LoVo (cell line): ENCODE results near the gene ZPLD1.

ENCODE experiments used
- DNase-seq: peaks from one replicate; pipeline ENCODE4 v3.0.0-alpha.2; 2016; ENCODE audit warnings: low spot score

The ZPLD1 gene

DNA sequence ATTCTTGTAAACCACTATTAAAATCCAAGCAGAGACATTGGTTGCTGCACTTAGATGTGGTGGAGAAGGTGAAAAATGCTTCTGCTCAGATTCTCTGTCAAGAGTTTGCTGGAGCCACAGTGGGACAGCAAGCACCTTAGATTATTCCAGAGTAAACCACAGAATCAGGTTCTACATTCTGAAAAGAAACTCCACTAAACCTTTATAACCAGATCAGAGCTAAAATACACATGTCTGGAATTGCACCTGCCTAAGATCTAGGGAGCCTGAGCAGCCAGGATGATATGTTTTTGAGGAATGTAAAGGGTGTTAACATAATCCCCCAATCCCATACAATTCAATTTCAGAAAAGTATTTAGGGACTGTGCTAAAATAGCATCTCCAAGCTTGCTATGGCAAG, at the start of gene ZPLD1:
ZPLD1 (plus strand) TSS at position 301 of the 400 bp plus-strand sequence. CDS start 3,473 bp downstream, outside the sequence.
- DNase-seq: no peak

DNA sequence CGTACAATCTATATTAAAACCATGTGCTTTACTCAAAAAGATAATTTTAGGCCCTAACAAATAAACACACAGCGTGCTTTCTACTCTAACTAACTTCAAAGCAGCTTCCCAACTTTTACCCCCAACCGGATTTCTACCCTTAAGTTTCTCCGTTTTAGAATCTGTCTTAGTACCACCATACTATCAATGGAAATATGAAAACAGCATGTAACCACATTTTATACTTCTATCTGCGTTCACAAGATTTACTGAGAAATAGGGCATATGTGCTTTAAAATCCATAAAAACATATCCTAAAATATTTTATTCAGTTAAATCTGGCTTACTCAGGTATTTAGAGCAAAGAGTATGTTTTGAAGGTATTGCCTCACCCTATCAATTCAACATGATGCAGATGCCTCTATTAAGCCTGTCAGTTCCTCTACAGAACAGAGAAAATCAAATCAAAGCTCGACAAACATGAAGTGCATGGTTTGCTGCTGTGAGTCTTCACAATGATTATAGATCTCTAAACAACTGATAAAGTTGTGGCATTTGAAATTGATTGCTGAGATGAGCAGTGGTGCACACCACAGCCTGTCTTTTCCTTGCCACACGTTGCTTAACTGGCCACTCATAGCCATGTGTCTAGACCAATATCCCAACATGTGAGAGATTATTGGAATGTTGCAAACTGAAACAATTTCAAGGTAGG, 44.5 kb upstream of the ZPLD1 start:
- no peak for DNase-seq

DNA sequence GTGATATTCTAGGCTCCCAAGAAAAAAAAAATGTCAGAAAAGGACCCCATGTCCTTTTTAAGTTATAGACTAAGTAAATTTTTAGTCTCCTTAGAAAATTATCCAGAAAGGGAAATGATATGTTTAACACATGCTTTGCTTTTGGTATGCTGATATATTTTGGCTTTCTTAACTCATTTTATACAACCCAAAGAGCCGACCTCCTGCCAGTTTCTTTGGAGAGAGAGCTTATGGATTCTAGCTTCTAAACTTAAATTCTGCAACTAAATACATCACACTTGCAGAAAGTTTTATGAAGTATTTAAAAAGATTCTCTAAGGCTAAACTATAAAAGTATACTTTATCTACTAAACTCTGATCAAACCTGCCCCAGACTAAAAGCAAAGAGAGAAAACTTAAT, 43.9 kb upstream of the ZPLD1 start:
- DNase-seq: no peak

DNA sequence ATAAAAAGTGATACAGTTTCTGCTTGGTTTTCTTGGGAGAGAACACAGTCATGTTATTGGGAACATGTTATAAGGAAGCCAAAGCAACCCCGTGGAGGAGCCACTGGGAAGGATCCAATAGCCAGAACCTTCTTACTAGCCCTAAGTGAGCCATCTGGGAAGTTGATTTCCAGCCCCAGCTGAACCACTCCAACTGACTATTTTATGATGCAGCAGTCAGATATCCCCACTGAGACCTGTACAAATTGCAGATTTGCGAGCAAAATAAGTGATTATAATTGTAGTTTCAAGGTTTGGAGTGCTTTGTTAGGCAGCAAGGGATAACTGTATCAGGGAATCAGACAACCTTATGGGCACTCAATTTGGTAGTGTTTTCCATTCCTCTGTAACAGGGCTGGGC, 43.3 kb upstream of the ZPLD1 start:
- no peak for DNase-seq

DNA sequence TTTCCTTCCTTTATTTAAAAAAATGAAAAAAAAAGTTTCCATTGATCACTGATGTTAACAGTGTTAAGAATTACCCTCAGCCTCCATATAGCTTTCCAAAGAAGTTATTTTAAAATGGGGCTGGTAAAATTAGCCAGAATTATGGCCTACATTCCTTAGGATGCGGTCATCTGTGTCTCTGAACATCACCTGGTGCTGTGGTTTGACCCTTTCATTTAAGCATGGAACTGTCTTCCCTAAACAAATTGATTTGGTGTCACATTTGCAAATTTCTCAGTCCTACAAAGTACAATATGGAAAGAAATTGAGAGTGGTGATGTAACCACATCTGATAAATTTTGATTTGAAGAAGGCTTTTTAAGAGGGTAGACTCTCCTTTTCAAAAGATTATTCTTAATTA, 40.3 kb upstream of the ZPLD1 start:
- DNase-seq: no peak

DNA sequence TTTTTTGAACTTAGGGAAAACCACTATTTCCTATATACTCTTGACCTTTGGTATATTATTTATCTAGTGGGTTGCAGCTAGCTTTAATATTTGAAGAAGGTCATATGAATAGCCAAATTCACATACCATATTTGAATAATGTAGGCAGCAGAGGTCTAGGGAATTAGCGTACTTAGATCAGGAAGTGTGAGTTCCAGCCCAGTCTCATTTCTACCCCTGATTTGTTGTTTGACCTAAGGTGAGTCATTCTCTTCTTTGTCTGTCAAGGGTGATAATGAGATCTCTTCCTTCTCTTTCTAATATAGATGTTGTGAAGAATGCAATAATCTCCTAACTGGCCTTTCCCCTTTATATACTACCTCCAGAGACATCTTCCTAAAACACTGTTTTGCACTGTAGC, 36.6 kb upstream of the ZPLD1 start:
- DNase-seq: no peak

DNA sequence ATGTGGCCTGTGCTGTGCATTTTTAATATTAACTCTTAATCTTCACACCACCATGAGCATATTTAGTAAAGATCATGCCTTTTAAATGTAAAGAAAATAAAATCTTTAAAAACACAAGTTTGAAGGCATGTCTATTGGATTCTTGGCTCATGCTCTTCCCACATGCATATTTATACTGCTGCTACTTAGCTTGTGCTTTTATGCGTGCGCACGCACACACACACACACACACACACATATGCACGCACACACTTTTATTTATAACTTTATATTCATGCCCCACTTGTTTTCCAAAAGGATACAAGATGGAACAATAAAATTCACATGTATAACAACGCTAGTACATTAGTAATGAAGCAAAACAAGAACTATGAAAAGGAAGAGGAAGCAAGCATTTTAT, 36.1 kb upstream of the ZPLD1 start:
- no peak for DNase-seq

DNA sequence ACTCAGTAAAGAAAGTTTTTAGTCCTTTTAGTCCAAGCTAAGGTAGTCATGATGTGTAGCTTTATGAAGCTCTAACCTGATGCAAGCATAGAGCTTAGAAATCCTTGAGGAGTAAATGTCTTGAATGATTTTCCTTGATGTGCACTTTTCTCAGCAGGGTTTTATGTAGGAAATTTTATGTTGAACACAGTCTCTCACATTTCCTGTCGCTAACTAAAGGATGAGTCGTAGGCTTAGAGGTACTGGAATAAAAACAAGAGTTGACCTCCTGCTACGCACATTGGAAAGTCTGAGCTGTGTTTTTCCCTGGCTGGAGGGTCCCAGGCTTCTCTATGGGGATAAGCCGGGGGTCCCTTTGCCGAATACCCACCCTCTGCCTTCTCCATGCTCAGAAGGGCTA, 34.7 kb upstream of the ZPLD1 start:
- DNase-seq: no peak

DNA sequence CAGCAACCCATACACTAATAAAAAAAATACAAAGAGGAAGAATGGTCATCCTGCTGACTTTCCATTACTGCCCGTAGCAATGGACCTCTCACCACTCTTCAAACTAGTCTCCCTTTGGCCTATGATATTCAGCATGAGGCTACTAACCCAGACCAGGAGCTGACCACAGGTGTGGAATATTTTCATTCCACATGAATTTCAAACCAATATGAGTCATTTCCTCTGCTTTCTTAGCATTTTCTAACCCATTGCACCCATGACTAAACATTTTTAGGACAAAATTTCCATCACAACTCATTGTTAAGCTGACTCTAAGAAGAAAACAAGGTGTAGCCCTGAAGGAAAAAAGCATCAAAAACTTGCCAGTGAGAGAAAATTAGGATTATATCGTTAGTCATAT, 34.0 kb upstream of the ZPLD1 start:
- DNase-seq: no peak

DNA sequence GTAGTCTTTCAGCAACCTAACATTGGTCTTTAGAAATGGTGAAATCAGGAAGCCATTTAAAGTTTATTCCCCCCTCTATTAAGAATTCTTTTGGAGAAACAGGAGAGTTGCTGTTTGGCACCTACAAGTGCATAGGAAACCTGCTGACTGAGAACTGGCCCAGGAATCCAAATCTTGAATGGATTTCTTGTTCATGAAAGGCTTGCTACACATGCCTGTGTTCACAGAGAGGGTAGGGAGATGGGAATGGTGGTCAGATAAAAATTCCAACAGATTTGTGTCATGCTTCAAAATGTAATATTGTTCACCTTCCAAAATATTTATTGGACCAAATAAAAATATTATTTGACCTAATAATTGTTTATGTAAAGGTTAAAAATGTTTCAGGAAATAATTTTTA, 24.2 kb upstream of the ZPLD1 start:
- DNase-seq: no peak

DNA sequence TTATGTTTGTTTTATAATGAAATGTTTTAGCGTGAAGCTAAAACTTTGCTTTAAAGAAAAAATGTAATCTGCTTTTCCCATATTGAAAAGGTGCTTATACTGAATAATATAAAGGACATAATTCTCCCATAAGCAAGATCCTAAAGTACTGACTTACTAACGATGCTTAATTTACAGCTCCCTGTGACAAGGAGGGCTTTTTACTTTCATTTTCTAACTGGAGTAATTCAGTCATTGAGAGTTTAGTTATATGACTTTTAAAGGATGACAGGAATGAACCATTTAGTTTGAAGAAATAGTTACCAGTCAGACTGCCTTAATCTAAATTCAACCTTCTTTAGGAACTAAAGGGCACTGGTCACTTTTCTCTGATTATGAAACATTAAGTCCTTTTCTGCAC, 19.3 kb upstream of the ZPLD1 start:
- DNase-seq: no peak

DNA sequence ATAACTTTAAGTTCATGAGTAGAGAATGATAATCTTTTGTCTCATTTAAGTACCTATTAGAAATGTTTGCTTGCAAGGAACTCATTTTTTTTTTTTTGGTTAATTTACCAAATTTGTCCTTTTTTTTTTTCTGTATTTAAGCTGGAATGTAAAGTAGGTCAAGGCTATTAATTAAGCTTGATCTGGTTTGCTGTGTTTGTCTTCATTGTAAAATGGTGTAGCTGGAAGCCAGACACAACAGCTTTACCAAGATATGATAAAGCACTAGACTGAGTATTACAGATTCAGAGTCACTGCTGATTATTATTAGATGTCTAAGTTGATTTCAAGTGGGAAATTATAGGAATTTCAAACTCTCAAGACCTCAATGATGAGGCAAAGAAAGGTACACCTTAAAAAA, 15.0 kb upstream of the ZPLD1 start:
- no peak for DNase-seq

DNA sequence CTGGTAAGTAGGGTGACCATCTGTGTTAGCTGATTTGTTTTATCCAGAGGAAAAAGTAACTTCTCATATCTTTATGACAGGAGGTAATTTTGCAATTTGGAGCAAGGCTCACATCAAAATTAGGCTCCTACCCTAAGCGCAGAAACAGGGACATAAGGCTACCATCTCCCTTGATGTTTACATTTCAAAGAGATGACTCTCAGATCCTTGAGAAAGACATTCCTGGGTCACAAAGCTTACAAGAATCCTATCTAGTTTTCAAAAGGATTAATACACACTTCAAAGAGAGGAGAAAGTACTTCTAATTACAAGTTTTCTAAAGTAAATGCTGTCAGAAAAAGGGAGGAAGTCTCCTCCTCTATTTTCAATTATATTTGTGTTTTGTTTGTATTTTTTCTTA, 7.0 kb downstream of the ZPLD1 start:
- DNase-seq: no peak

DNA sequence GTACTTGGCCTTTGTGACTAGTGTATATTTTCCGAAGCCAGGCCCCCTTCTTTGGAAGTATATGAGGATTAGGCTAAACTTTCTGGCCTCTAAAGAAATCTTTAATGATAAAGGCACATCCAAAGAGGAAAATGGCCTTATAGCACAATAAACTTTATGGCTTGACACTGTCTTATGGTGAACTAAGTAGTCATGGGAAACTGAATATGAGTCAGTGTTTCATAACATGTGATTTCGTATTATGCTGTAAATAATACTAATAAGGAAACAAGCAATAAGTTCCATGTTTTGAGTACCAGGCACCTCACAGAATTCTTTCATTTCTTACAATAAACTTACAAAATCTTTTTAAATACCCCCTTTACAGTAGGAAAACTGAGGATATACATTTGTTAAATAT, 8.2 kb downstream of the ZPLD1 start:
- DNase-seq: no peak

DNA sequence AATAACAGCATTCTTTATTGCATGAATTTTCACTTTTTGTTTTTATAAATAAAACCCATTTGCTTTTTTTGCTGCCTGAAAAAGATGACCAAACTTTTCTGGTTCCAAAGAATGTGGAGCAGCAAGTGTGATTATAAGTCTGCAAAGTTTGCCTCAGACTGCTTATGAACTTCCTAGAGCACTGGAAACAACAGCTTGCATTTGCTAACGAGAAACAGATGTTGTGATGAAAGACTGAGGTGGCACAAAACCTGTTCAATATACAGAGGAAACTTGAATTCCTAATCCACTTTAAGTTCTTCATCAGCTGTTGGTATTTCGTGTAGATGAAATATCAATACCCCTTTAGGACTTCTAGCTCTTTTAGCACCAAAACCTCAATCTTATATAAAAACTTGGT, 9.3 kb downstream of the ZPLD1 start:
- DNase-seq: no peak

DNA sequence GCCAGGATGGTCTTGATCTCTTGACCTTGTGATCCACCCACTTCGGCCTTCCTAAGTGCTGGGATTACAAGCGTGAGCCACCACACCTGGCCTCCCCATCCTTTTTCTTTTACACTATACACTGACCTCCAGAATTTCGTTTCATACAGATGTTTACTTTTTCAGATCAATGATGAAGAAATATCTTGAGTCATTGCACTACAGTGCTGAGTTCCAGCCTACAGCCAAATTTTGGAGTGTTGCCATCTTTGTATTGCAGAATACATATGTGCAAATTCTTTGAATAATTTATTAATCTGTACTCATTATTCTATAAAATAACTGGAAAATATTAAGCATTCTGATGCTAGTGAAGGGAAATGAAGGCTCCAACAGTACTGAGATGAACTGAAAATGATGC, 12.5 kb downstream of the ZPLD1 start:
- DNase-seq: no peak

DNA sequence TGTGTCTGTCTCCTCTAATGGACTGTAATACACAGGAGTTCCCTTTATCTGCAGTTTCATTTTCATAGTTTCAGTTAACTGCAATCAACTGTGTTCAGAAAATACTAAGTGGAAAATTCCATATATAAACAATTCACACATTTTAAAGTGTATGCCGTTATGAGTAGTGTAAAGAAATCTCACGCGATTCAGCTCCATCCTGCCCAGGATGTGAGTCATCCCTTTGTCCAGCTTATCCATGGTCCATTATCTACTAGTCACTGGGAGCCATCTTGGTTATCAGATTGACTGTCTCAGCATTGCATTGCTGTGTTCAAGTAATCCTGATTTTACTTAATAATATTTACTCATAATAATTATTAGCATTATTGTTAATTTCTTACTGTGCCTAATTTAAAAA, 14.5 kb downstream of the ZPLD1 start:
- no peak for DNase-seq

DNA sequence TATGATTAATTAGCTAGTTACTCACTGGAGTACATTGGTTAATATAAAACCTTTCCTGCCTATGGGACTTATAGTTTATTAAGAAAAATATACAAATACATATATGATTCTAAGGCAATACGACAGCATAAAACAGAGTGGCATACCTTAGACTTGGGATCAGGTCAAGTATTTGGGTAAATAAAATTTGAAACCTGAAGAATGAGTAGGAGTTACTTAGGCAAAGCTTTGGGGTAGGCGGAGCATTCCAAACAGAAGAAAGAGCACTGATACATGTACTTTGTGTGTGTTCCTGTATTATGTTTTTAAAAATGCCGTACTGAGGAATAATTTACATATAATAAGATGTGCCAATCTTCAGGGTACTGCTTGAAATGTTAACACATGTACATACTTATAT, 15.1 kb downstream of the ZPLD1 start:
- DNase-seq: no peak

DNA sequence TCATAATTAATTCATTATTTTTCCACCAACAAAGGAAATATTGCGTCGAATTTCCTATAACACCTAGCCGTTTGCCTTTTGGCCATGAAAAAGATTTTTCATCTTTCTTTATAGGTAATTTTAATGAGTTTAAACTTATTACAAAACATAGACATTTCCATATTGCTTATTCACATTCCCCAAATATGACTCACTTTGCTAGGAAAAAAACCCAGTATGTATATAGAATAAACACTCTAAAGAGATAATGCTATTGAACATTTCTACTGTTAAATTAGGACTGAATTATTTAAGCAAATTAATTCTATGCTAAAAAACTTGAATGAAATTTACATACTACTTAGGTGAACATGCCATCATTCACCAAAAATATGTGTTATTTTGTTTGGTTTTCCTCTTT, 16.2 kb downstream of the ZPLD1 start:
- DNase-seq: no peak

DNA sequence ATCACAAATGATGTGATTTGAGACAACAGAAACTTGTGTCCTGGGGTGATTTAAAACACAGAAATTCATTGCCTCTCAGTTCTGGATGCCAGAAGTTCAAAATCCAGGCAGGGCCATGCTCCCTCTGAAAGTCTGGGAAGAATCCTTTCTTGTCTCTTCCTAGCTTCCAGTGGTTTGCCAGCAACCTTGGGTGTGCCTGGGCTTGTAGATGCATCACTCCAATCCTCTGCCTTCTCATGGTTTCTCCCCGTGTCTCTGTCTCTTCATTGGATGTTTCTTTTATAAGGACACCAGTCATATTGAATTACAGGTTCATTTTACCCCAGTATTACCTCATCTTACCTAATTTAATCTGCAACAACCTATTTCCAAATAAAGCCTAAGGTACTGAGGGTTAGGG, 16.7 kb downstream of the ZPLD1 start:
- DNase-seq: no peak

DNA sequence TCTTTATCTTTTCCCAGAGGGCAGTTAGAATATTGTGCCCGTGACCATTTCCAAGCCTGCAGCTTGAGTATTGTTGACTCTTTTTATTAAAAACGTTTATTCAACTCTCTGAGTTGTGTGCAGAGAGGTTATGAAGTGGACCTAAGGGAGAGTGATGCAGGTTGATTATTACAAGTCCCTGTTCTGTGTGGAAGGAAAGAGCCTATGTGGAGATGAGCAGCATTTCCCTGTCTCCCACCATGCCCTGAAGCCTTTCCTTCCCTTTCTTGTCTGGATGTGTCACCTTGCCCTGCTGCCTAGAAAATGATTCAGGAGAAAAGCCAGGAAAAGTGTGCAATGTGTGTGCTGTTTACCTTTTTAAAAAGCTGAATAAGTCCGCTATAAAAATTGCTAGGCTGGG, 19.4 kb downstream of the ZPLD1 start:
- DNase-seq: no peak

DNA sequence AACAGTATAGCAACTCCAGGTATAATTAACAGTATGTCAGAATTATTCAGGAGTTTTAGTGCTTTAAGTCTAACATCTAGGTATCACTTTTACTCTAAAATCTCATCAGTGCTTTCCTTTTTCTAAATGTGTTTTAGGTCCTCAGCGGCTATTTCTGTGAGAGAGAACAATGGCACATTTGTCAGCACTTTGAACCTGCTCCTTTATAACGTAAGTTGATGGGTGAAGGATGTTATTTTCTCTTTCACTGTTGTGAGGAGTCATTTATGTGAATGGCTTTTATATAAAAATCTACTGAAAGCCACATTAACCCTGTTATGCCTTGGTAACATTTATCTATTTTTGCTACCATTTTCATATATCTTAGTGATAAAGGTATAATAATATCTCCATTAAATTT, 22.8 kb downstream of the ZPLD1 start:
- no peak for DNase-seq

DNA sequence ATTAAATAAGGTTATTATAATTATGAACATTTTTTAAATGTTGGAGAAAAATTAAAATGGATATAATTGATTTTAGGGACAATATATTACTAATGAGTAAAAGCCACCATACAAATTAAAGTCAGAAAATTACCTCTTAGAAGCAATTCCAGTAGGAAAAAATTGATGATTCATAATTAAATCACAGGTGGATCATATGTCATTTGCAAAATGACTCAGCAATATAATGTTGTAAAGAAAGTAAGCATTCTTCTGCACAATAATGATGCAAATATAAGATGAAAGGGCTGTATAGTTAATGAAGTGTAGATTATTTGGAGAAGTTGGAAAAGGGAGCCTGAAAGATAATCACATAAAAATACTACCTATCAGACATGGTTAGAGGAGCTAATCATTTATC, 25.8 kb downstream of the ZPLD1 start:
- no peak for DNase-seq

DNA sequence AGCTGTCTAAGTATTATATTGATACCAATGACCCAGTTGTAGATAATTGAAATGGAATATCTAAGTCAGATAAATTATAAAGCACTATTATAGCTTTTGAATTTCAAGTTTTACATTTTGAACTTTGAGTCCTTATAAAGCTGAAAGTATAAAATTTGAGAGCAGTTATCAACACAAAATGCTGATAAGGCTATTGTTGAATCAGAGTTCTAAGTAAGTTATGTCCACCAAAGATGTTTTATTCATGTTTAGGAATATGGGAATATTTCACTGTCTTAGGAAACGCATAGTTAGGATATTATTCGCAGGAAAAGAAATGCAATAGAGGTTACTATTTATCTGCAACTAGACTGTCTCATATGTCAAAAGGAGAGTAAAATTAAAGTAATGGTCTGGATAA, 29.4 kb downstream of the ZPLD1 start:
- no peak for DNase-seq

DNA sequence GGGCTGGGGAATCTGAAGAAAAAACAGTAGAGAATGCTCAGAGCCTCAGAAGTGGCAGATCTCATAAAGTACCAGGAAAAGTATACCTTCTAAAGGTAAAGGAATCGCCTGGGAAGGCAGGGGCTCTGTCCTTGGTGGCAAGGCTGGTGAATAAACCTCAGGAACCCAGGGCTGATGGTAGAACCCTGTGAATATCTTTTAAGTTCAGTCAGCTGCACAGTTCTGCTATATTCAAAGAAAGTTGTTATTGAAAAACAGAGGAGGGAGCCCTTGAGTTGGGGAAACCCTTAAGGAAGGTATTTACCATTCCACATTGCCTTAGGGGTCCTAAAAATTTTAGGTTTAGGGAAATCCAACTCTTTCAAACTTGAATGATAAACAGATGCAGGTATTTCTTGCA, 31.2 kb downstream of the ZPLD1 start:
- no peak for DNase-seq
